IMR-90 (cell line): Measurements from ENCODE around the gene MYO9B. TPM values are rescaled to one million over a fixed set of nuclear protein-coding genes. Genes with fewer than 3 reads are reported as not detected.

Experiments used
- ATAC-seq: fragments of 200-7000 bp; cut with Tn5 transposase; 2 replicates; pipeline ENCODE4 v1.9.1; 2020; ENCODE audit warnings: low read depth, mild to moderate bottlenecking, moderate library complexity
- BruUV-seq: library from RNA; stranded (reverse); fragments of 400-500 nt; replicated peaks from 2 replicates; lab custom pipeline; 2021; lab: Mats Ljungman, UMichigan
- CTCF ChIA-PET: fragments of 300-600 bp; formaldehyde crosslinking; extraction: SDS; loops from one replicate; lab custom pipeline; 2021; ENCODE audit warnings: antibody characterized with exemption; lab: Yijun Ruan, JAX
- POLR2A ChIA-PET: fragments of 300-600 bp; sonication (Branson Sonifier 250); formaldehyde crosslinking; loops from one replicate; lab custom pipeline; 2022; ENCODE audit warnings: antibody characterized with exemption; ENCODE audit not compliant: unreplicated experiment; lab: Charles Lee
- DNase-seq: peaks from one replicate; pipeline ENCODE4 v3.0.0; 2013
- H2AFZ ChIP-seq: replicated peaks from 2 replicates; pipeline ENCODE3; 2013; ENCODE audit warnings: low read length, mild to moderate bottlenecking; ENCODE audit not compliant: poor library complexity
- H2AK5ac ChIP-seq: 2 replicates; pipeline ENCODE4 v1.6.1; 2013; ENCODE audit warnings: low read depth, low read length, inconsistent platforms
- H2AK9ac ChIP-seq: replicated peaks from 2 replicates; pipeline ENCODE3; 2013; ENCODE audit warnings: mild to moderate bottlenecking, low read depth, low read length, moderate library complexity; ENCODE audit not compliant: poor library complexity
- H2BK120ac ChIP-seq: 2 replicates; pipeline ENCODE4 v1.6.1; 2013; ENCODE audit warnings: low read depth, low read length, inconsistent platforms
- H2BK15ac ChIP-seq: 3 replicates; pipeline ENCODE4 v1.6.1; 2013; ENCODE audit warnings: low read depth, low read length, inconsistent platforms
- H2BK20ac ChIP-seq: 2 replicates; pipeline ENCODE4 v1.6.1; 2013; ENCODE audit warnings: low read depth, mild to moderate bottlenecking, inconsistent platforms, low read length, moderate library complexity
- H2BK5ac ChIP-seq: 2 replicates; pipeline ENCODE4 v1.6.1; 2013; ENCODE audit warnings: mild to moderate bottlenecking, low read depth, low read length, inconsistent platforms; ENCODE audit not compliant: poor library complexity, severe bottlenecking
- H3K14ac ChIP-seq: replicated peaks from 2 replicates; pipeline ENCODE4 v1.6.1; 2013; ENCODE audit warnings: low read depth, low read length, inconsistent platforms
- H3K18ac ChIP-seq: 2 replicates; pipeline ENCODE4 v1.6.1; 2013; ENCODE audit warnings: low read depth, low read length, control low read depth
- H3K23ac ChIP-seq: 2 replicates; pipeline ENCODE4 v1.6.1; 2013; ENCODE audit warnings: low read depth, low read length, inconsistent platforms
- H3K27ac ChIP-seq: 2 replicates; pipeline ENCODE4 v1.5.1; 2013; ENCODE audit warnings: mild to moderate bottlenecking, control low read depth, low read length; ENCODE audit not compliant: insufficient read depth
- H3K27me3 ChIP-seq: 2 replicates; pipeline ENCODE4 v1.6.1; 2013; ENCODE audit warnings: low read length; ENCODE audit not compliant: control insufficient read depth, insufficient read depth
- H3K36me3 ChIP-seq: 2 replicates; pipeline ENCODE4 v1.6.1; 2013; ENCODE audit warnings: low read length, mixed read lengths; ENCODE audit not compliant: control insufficient read depth, insufficient read depth
- H3K4ac ChIP-seq: 2 replicates; pipeline ENCODE4 v1.6.1; 2013; ENCODE audit warnings: low read depth, low read length, inconsistent platforms
- H3K4me1 ChIP-seq: 2 replicates; pipeline ENCODE4 v1.6.1; 2013; ENCODE audit warnings: low read length, mixed read lengths; ENCODE audit not compliant: control insufficient read depth, insufficient read depth
- H3K4me2 ChIP-seq: 2 replicates; pipeline ENCODE4 v1.6.1; 2013; ENCODE audit warnings: low read depth, mild to moderate bottlenecking, control low read depth, low read length, moderate library complexity
- H3K4me3 ChIP-seq: 2 replicates; pipeline ENCODE4 v1.5.1; 2013; ENCODE audit warnings: low read depth, mild to moderate bottlenecking, control low read depth, low read length, moderate library complexity; ENCODE audit not compliant: insufficient read depth
- H3K56ac ChIP-seq: 2 replicates; pipeline ENCODE4 v1.6.1; 2013; ENCODE audit warnings: low read length, inconsistent platforms; ENCODE audit not compliant: insufficient read depth; ENCODE audit errors: extremely low read depth
- H3K79me1 ChIP-seq, 2 experiments: 2 replicates each; pipeline ENCODE4 v1.6.1; 2013; ENCODE audit warnings: low read length in 2 of 2, inconsistent platforms in 1 of 2, low read depth in 1 of 2
- H3K9ac ChIP-seq: 2 replicates; pipeline ENCODE4 v1.6.1; 2013; ENCODE audit warnings: low read depth, low read length, control low read depth
- H3K9me1 ChIP-seq: 2 replicates; pipeline ENCODE4 v1.6.1; 2013; ENCODE audit warnings: low read length, inconsistent platforms; ENCODE audit not compliant: insufficient read depth
- H3K9me3 ChIP-seq: 2 replicates; pipeline ENCODE4 v1.6.1; 2013; ENCODE audit warnings: low read length; ENCODE audit not compliant: control insufficient read depth, insufficient read depth
- H4K20me1 ChIP-seq: 2 replicates; pipeline ENCODE4 v1.6.1; 2013; ENCODE audit warnings: low read length, inconsistent platforms; ENCODE audit not compliant: insufficient read depth
- H4K5ac ChIP-seq: 2 replicates; pipeline ENCODE4 v1.6.1; 2013; ENCODE audit warnings: mild to moderate bottlenecking, low read depth, low read length, control low read depth
- H4K8ac ChIP-seq, 2 experiments: 2 replicates each; pipeline ENCODE4 v1.6.1; 2013; ENCODE audit warnings: low read depth in 2 of 2, low read length in 2 of 2, control low read depth in 1 of 2, inconsistent platforms in 1 of 2
- H4K91ac ChIP-seq: 2 replicates; pipeline ENCODE4 v1.6.1; 2013; ENCODE audit warnings: low read depth, low read length, inconsistent platforms; ENCODE audit not compliant: insufficient read depth
- BHLHE40 ChIP-seq: fragments of 150-350 bp; IDR thresholded peaks from 2 replicates; pipeline ENCODE4 v1.6.1; 2016; ENCODE audit warnings: mild to moderate bottlenecking, low read depth, low read length
- CHD1 ChIP-seq: IDR thresholded peaks from 2 replicates; pipeline ENCODE4 v1.6.1; 2012; ENCODE audit warnings: low read depth, low read length, improper control_type of control experiment
- FOS ChIP-seq: fragments of 150-350 bp; IDR thresholded peaks from 2 replicates; pipeline ENCODE4 v1.6.1; 2016; ENCODE audit warnings: low read depth, low read length
- MAFK ChIP-seq: IDR thresholded peaks from 2 replicates; pipeline ENCODE4 v1.6.1; 2012; ENCODE audit warnings: low read depth, low read length, improper control_type of control experiment
- MXI1 ChIP-seq: IDR thresholded peaks from 2 replicates; pipeline ENCODE4 v1.6.1; 2012; ENCODE audit warnings: low read depth, mild to moderate bottlenecking, low read length, moderate library complexity, borderline replicate concordance
- RAD21 ChIP-seq: IDR thresholded peaks from 2 replicates; pipeline ENCODE4 v1.6.1; 2012; ENCODE audit warnings: low read length, improper control_type of control experiment
- SMC3 ChIP-seq: fragments of 150-350 bp; IDR thresholded peaks from 2 replicates; pipeline ENCODE4 v1.6.1; 2016; ENCODE audit warnings: low read depth, mild to moderate bottlenecking, antibody characterized with exemption, low read length, moderate library complexity
- WGBS, 2 experiments: methylation state at CpG; one replicate each; pipeline versions ENCODE4 v1.1.5 to v1.1.7; 2013; ENCODE audit warnings: missing lambda C conversion rate in 2 of 2; ENCODE audit not compliant: insufficient read length in 1 of 2; ENCODE audit errors: extremely low coverage in 2 of 2; 5-methylcytosine and 5-hydroxymethylcytosine counted together
- dilution Hi-C: fragments of 300-500 bp; cut with HindIII; formaldehyde crosslinking; loops from one replicate; pipeline ENCODE4 v1.14.3; 2018; ENCODE audit warnings: low sequenced_read_pairs; ENCODE audit not compliant: unreplicated experiment
- in situ Hi-C: fragments of 300-500 bp; cut with MboI; formaldehyde crosslinking; loops from 3 replicates; pipeline ENCODE4 v1.14.3; 2019; ENCODE audit warnings: low sequenced_read_pairs, inconsistent platforms, mixed read lengths
- intact Hi-C: fragments of 100-400 bp; cut with micrococcal nuclease; formaldehyde crosslinking; loops from 2 replicates; pipeline ENCODE4 v1.10.0; 2022
- polyA plus RNA-seq, 3 experiments: library from polyadenylated mRNA; depleted of rRNA; stranded (reverse); fragments of >200 nt; gene quantifications; 2 replicates each; pipeline ENCODE4 v1.2.3, GENCODE V29; 2012; ENCODE audit warnings: low replicate concordance in 1 of 3
- total RNA-seq: library from RNA; depleted of rRNA; stranded (reverse); fragments of >200 nt; gene quantifications from 2 replicates; pipeline ENCODE4 v1.2.3, GENCODE V29; 2012

MYO9B gene
- total and polyA plus RNA-seq, 2 of the 4 experiments (the other 2 are of a cell fraction), result 61.8 to 77.8 TPM

- peak overlapping the region; percentile 14 for H2AK9ac ChIP-seq
- in situ Hi-C loops, result loop anchor here (5.0 kb wide), 1 partner anchor 217 kb away; no protein-coding TSS in a partner anchor
- H3K56ac ChIP-seq, result no peak overlapping the region
- H3K4me1 ChIP-seq, result peaks cover 8% of the 10 kb centered on the region
- H3K4ac ChIP-seq, result no peak overlapping the region
- 96% methylated on average over 10 of the region's 12 CpGs; no CpG with 5 or more reads in 1 of the 2 experiments for WGBS, 2 experiments
- no TSS peak for BruUV-seq
- no peak overlapping the region for H2BK5ac ChIP-seq
- H3K27me3 ChIP-seq, result no peaks in the 10 kb centered on the region
- no peak overlapping the region for H4K5ac ChIP-seq
- H4K91ac ChIP-seq, result no peak overlapping the region
- no peak overlapping the region for H3K4me2 ChIP-seq
- H3K36me3 ChIP-seq, result peaks cover 3% of the 10 kb centered on the region; the same call in 1 of the 2 replicates
- no peak overlapping the region for H3K14ac ChIP-seq
- H3K9ac ChIP-seq, result no peak overlapping the region
- H3K9me1 ChIP-seq, result peaks cover 2% of the 10 kb centered on the region; the same call in 1 of the 2 replicates
- H4K8ac ChIP-seq, result no peak overlapping the region
- CTCF ChIA-PET, result interaction anchor here (0.6 kb wide), 1 partner anchor 48 kb away, joined by 3 read pairs; no protein-coding TSS in a partner anchor
- H3K27ac ChIP-seq, result no peak overlapping the region
- no peak overlapping the region for H2BK15ac ChIP-seq
- no peak overlapping the region for H3K18ac ChIP-seq
- H4K20me1 ChIP-seq, result peaks cover 10% of the 10 kb centered on the region; the same call in 1 of the 2 replicates
- POLR2A ChIA-PET, result no interaction called here
- H3K23ac ChIP-seq, result no peak overlapping the region
- no peak for TF ChIP-seq BHLHE40
- TF ChIP-seq CHD1, result no peak
- TF ChIP-seq MXI1, result no peak
- no peak for TF ChIP-seq FOS
- no peak for TF ChIP-seq RAD21
- TF ChIP-seq MAFK, result no peak
- no peak for TF ChIP-seq SMC3
- H2BK20ac ChIP-seq, result no peak overlapping the region
- peaks cover 32 to 65% of the 10 kb centered on the region in 2 experiments for H3K79me1 ChIP-seq
- no peak overlapping the region for H3K4me3 ChIP-seq
- ATAC-seq, result no peak
- intact Hi-C loops, result no loop called here
- dilution Hi-C loops, result no loop called here
- no peak overlapping the region for H2AFZ ChIP-seq
- H2BK120ac ChIP-seq, result no peak overlapping the region
- DNase-seq, result no peak
- no peaks in the 10 kb centered on the region for H3K9me3 ChIP-seq
- no peak overlapping the region for H2AK5ac ChIP-seq
These were observed 5.2 kb upstream of the MYO9B start for GRCh38 chr19:17070421-17070820.
